ENCODE measurements around the gene SETD1A.
"Not testable (repeated sequence)": the region's sequence is repeated elsewhere in the genome, so short reads cannot be mapped to it uniquely, and the experiment has no call there.

Gene SETD1A

GRCh38 chr16:30930160-30930571 lies 27.4 kb upstream of the SETD1A start:
- H3K9ac ChIP-seq (ENCODE audit: low read depth, low read length) = no peak overlapping the region
- H3K36me3 ChIP-seq (ENCODE audit: control insufficient read depth, insufficient read depth, low read length) = peaks cover 58% of the 10 kb centered on the region

GRCh38 chr16:30931068-30931650 lies 26.4 kb upstream of the SETD1A start:
- H3K27ac ChIP-seq (ENCODE audit: low read depth, low read length) = no peak overlapping the region
- no peak overlapping the region for H3K9ac ChIP-seq (ENCODE audit: low read depth, low read length)
- H3K4me3 ChIP-seq (ENCODE audit: low read depth, low read length) = no peak overlapping the region
- no peaks in the 10 kb centered on the region for H3K9me3 ChIP-seq (ENCODE audit: control insufficient read depth, insufficient read depth, low read length)
- H3K36me3 ChIP-seq (ENCODE audit: control insufficient read depth, insufficient read depth, low read length) = peaks cover 61% of the 10 kb centered on the region
- no peaks in the 10 kb centered on the region for H3K4me1 ChIP-seq (ENCODE audit: control insufficient read depth, insufficient read depth, low read length)
- no peaks in the 10 kb centered on the region for H3K27me3 ChIP-seq (ENCODE audit: control insufficient read depth, insufficient read depth, low read length)

More at GRCh38 chr16:30930160-30930571, 27.4 kb upstream of the SETD1A start:
- Histone ChIP-seq H3K27ac (ENCODE audit: low read depth, low read length) (no peak overlapping the region), H3K27me3 (ENCODE audit: control insufficient read depth, insufficient read depth, low read length) (no peaks in the 10 kb centered on the region), H3K9me3 (ENCODE audit: control insufficient read depth, insufficient read depth, low read length) (no peaks in the 10 kb centered on the region), H3K4me1 (ENCODE audit: control insufficient read depth, insufficient read depth, low read length) (no peaks in the 10 kb centered on the region), H3K4me3 (ENCODE audit: low read depth, low read length) (no peak overlapping the region)

- H3K4me3 ChIP-seq (ENCODE audit: low read depth, low read length) = no peak overlapping the region
- no peaks in the 10 kb centered on the region for H3K9me3 ChIP-seq (ENCODE audit: control insufficient read depth, insufficient read depth, low read length)
- H3K9ac ChIP-seq (ENCODE audit: low read depth, low read length) = no peak overlapping the region
- no peak overlapping the region for H3K27ac ChIP-seq (ENCODE audit: low read depth, low read length)
- H3K27me3 ChIP-seq (ENCODE audit: control insufficient read depth, insufficient read depth, low read length) = no peaks in the 10 kb centered on the region
- H3K36me3 ChIP-seq (ENCODE audit: control insufficient read depth, insufficient read depth, low read length) = peaks cover 49% of the 10 kb centered on the region
- no peaks in the 10 kb centered on the region for H3K4me1 ChIP-seq (ENCODE audit: control insufficient read depth, insufficient read depth, low read length)
These were observed 22.6 kb upstream of the SETD1A start for GRCh38 chr16:30934827-30935557.

GRCh38 chr16:30937692-30938091 lies 19.9 kb upstream of the SETD1A start:
- no peak overlapping the region for H3K4me3 ChIP-seq (ENCODE audit: low read depth, low read length)
- peaks cover 11% of the 10 kb centered on the region for H3K4me1 ChIP-seq (ENCODE audit: control insufficient read depth, insufficient read depth, low read length)
- H3K9me3 ChIP-seq (ENCODE audit: control insufficient read depth, insufficient read depth, low read length) = no peaks in the 10 kb centered on the region
- peaks cover 37% of the 10 kb centered on the region for H3K36me3 ChIP-seq (ENCODE audit: control insufficient read depth, insufficient read depth, low read length)
- no peaks in the 10 kb centered on the region for H3K27me3 ChIP-seq (ENCODE audit: control insufficient read depth, insufficient read depth, low read length)
- no peak overlapping the region for H3K9ac ChIP-seq (ENCODE audit: low read depth, low read length)
- no peak overlapping the region for H3K27ac ChIP-seq (ENCODE audit: low read depth, low read length)

GRCh38 chr16:30939571-30939970 lies 18.0 kb upstream of the SETD1A start:
- H3K27ac ChIP-seq (ENCODE audit: low read depth, low read length); H3K27me3 ChIP-seq (ENCODE audit: control insufficient read depth, insufficient read depth, low read length); H3K9ac ChIP-seq (ENCODE audit: low read depth, low read length); H3K4me3 ChIP-seq (ENCODE audit: low read depth, low read length); H3K9me3 ChIP-seq (ENCODE audit: control insufficient read depth, insufficient read depth, low read length): not testable (repeated sequence)
- Histone ChIP-seq H3K36me3 (ENCODE audit: control insufficient read depth, insufficient read depth, low read length) (peaks cover 50% of the 10 kb centered on the region), H3K4me1 (ENCODE audit: control insufficient read depth, insufficient read depth, low read length) (peaks cover 11% of the 10 kb centered on the region)

- Histone ChIP-seq H3K27ac (ENCODE audit: low read depth, low read length) (peak overlapping the region; percentile 91), H3K9me3 (ENCODE audit: control insufficient read depth, insufficient read depth, low read length) (no peaks in the 10 kb centered on the region), H3K4me3 (ENCODE audit: low read depth, low read length) (no peak overlapping the region), H3K9ac (ENCODE audit: low read depth, low read length) (no peak overlapping the region), H3K4me1 (ENCODE audit: control insufficient read depth, insufficient read depth, low read length) (peaks cover 16% of the 10 kb centered on the region), H3K27me3 (ENCODE audit: control insufficient read depth, insufficient read depth, low read length) (no peaks in the 10 kb centered on the region), H3K36me3 (ENCODE audit: control insufficient read depth, insufficient read depth, low read length) (peaks cover 55% of the 10 kb centered on the region)
These were observed 15.7 kb upstream of the SETD1A start for GRCh38 chr16:30941600-30942425.

GRCh38 chr16:30942426-30942806 lies 15.1 kb upstream of the SETD1A start:
- H3K9ac ChIP-seq (ENCODE audit: low read depth, low read length) = no peak overlapping the region
- H3K36me3 ChIP-seq (ENCODE audit: control insufficient read depth, insufficient read depth, low read length) = peaks cover 50% of the 10 kb centered on the region
- H3K27me3 ChIP-seq (ENCODE audit: control insufficient read depth, insufficient read depth, low read length) = no peaks in the 10 kb centered on the region
- H3K9me3 ChIP-seq (ENCODE audit: control insufficient read depth, insufficient read depth, low read length) = no peaks in the 10 kb centered on the region
- H3K4me1 ChIP-seq (ENCODE audit: control insufficient read depth, insufficient read depth, low read length) = peaks cover 21% of the 10 kb centered on the region
- H3K4me3 ChIP-seq (ENCODE audit: low read depth, low read length) = no peak overlapping the region
- peak overlapping the region; percentile 91 for H3K27ac ChIP-seq (ENCODE audit: low read depth, low read length)

- Histone ChIP-seq H3K4me3 (ENCODE audit: low read depth, low read length) (no peak overlapping the region), H3K9ac (ENCODE audit: low read depth, low read length) (no peak overlapping the region), H3K4me1 (ENCODE audit: control insufficient read depth, insufficient read depth, low read length) (peaks cover 21% of the 10 kb centered on the region), H3K9me3 (ENCODE audit: control insufficient read depth, insufficient read depth, low read length) (no peaks in the 10 kb centered on the region), H3K36me3 (ENCODE audit: control insufficient read depth, insufficient read depth, low read length) (peaks cover 47% of the 10 kb centered on the region), H3K27ac (ENCODE audit: low read depth, low read length) (no peak overlapping the region), H3K27me3 (ENCODE audit: control insufficient read depth, insufficient read depth, low read length) (no peaks in the 10 kb centered on the region)
These were observed 13.2 kb upstream of the SETD1A start for GRCh38 chr16:30944352-30944751.

GRCh38 chr16:30946671-30947540 lies 10.6 kb upstream of the SETD1A start:
- Histone ChIP-seq H3K9me3 (ENCODE audit: control insufficient read depth, insufficient read depth, low read length) (no peaks in the 10 kb centered on the region), H3K27me3 (ENCODE audit: control insufficient read depth, insufficient read depth, low read length) (no peaks in the 10 kb centered on the region), H3K9ac (ENCODE audit: low read depth, low read length) (0 out of 2 replicates have a peak overlapping the region, but pooled peaks have one; percentile 21), H3K36me3 (ENCODE audit: control insufficient read depth, insufficient read depth, low read length) (peaks cover 40% of the 10 kb centered on the region), H3K27ac (ENCODE audit: low read depth, low read length) (peak overlapping the region; percentile 98), H3K4me1 (ENCODE audit: control insufficient read depth, insufficient read depth, low read length) (peaks cover 28% of the 10 kb centered on the region), H3K4me3 (ENCODE audit: low read depth, low read length) (0 out of 2 replicates have a peak overlapping the region, but pooled peaks have one; percentile 23)

GRCh38 chr16:30947541-30947858 lies 10.1 kb upstream of the SETD1A start:
- H3K9me3 ChIP-seq (ENCODE audit: control insufficient read depth, insufficient read depth, low read length) = no peaks in the 10 kb centered on the region
- peaks cover 35% of the 10 kb centered on the region for H3K36me3 ChIP-seq (ENCODE audit: control insufficient read depth, insufficient read depth, low read length)
- peaks cover 22% of the 10 kb centered on the region for H3K4me1 ChIP-seq (ENCODE audit: control insufficient read depth, insufficient read depth, low read length)
- peak overlapping the region; percentile 66 for H3K9ac ChIP-seq (ENCODE audit: low read depth, low read length)
- H3K27me3 ChIP-seq (ENCODE audit: control insufficient read depth, insufficient read depth, low read length) = no peaks in the 10 kb centered on the region
- peak overlapping the region; percentile 68 for H3K4me3 ChIP-seq (ENCODE audit: low read depth, low read length)
- peak overlapping the region; percentile 98 for H3K27ac ChIP-seq (ENCODE audit: low read depth, low read length)
